ENCODE measurements around the gene NPBWR2. TPM values are rescaled to one million over a fixed set of nuclear protein-coding genes. Genes with fewer than 3 reads are reported as not detected.

NPBWR2 gene
- total RNA-seq, 1 experiment from 2014 or later: not detected

DNA sequence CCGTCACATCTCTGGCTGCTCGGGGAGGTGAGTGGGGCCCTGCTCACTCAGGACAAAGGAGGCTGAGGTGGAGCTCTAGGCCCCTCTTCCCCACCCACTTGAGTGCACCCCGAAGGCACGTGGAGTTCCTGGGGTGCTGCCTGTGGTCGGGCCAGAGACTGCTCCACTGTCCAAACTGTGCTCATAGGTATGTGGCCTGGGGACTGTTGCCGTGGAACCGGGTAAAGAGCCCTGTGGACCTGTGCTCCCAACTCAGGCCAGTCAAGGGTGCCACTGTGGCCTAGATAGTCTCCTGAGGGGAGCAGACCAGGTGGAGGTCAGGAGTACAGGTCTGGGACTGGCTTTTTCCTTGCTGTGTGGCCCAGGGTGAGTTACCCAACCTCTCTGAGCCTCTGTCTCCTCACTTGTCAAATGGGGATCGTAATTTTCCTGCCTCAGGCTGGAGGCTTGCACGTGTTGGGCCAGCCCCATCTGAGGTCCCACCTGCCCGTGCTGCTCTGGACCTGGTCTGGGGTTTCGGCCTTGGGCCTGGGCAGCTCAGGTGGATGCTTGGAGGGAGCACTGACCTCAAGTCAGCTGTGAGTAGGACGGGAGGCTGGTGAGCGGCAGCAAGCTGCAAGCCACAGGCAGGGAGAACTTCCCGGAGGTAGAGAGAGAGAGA, 12.4 kb upstream of the NPBWR2 start:
- Histone ChIP-seq H3K36me3 (ENCODE audit: control insufficient read depth in 1 of 2, insufficient read depth in 2 of 2, low read length in 2 of 2) (no peaks in the 10 kb centered on the region), H3K4me1 (ENCODE audit: control insufficient read depth in 1 of 2, insufficient read depth in 2 of 2, low read length in 2 of 2) (peaks cover 0 to 8% of the 10 kb centered on the region in 2 experiments; a peak in 2 of 4 replicates), H4K20me1 (ENCODE audit: insufficient read depth) (no peaks in the 10 kb centered on the region), H3K27me3 (ENCODE audit: insufficient read depth, low read length) (no peaks in the 10 kb centered on the region), H3K27ac (ENCODE audit: low read depth, low read length) (no peak overlapping the region; the same call in 1 of the 2 replicates), H3K79me2 (ENCODE audit: insufficient read depth, low read length) (no peaks in the 10 kb centered on the region), H3K9ac (ENCODE audit: low read length) (no peak overlapping the region), H2AFZ (ENCODE audit: low read depth, low read length, poor library complexity, severe bottlenecking) (no peak overlapping the region), H3K9me2 (ENCODE audit: insufficient read depth) (no peaks in the 10 kb centered on the region), H3K9me3 (ENCODE audit: control insufficient read depth in 1 of 2, insufficient read depth in 1 of 2, low read depth in 1 of 2, low read length in 2 of 2) (no peaks in the 10 kb centered on the region), H3K4me3 (replicated peaks in 1 of 2; ENCODE audit: low read depth in 1 of 2, low read length in 2 of 2) (no peak overlapping the region), H3K4me2 (ENCODE audit: low read length) (peak overlapping the region; percentile 30)
- TF ChIP-seq YY1 (IDR thresholded peaks at IDR 0.05; ENCODE audit: extremely low read depth, insufficient replicate concordance, low read depth, low read length) (no peak), POLR2A (IDR thresholded peaks at IDR 0.05; ENCODE audit: borderline replicate concordance, extremely low read depth, insufficient read depth, insufficient read length) (no peak), ELF1 (IDR thresholded peaks at IDR 0.05; ENCODE audit: borderline replicate concordance, low read depth) (no peak), CBX3 (IDR thresholded peaks at IDR 0.05; ENCODE audit: low read depth) (no peak), ZFX (IDR thresholded peaks at IDR 0.05) (no peak), EZH2phosphoT487 (IDR thresholded peaks at IDR 0.05; ENCODE audit: borderline replicate concordance) (no peak), SRF (IDR thresholded peaks at IDR 0.05; ENCODE audit: low read depth) (no peak), ZBTB33 (IDR thresholded peaks at IDR 0.05; ENCODE audit: extremely low read depth, insufficient replicate concordance, low read length) (no peak), EZH2 (IDR thresholded peaks at IDR 0.05) (no peak), TCF7L2 (IDR thresholded peaks at IDR 0.05; ENCODE audit: borderline replicate concordance, extremely low read depth, insufficient read depth, insufficient read length) (no peak), RAD21 (IDR thresholded peaks at IDR 0.05; ENCODE audit: low read depth) (no peak), EGR1 (IDR thresholded peaks at IDR 0.05; ENCODE audit: low read depth) (no peak)
- CTCF ChIA-PET: interaction anchor here (0.5 to 1.9 kb wide), 5 partner anchors 18 to 582 kb away, joined by 3 to 16 read pairs (median 5); partner anchors contain the start of genes PRPF6 and PTK6
- intact Hi-C loops (cut with micrococcal nuclease): loop anchor here (1.0 to 2.0 kb wide), 2 partner anchors 81 to 139 kb away; partner anchors contain the start of gene PRPF6
- peak; percentile 6 for DNase-seq (ENCODE audit: low read depth, low spot score)
- RAD21 ChIA-PET (ENCODE audit: low non-redundant PET in 1 of 2, low total read pairs in 2 of 2, uncharacterized antibody in 2 of 2, unreplicated experiment in 2 of 2): interaction anchor here in 1 of 2 experiments (0.7 kb wide), 1 partner anchor 194 kb away, joined by 7 read pairs; no protein-coding TSS in a partner anchor
- no TSS peak for BruUV-seq (replicated peaks)
- POLR2A ChIA-PET: no interaction called here
- ATAC-seq: peak; percentile 51
